K562 (cell line): ENCODE results near the gene BCAR3. TPM values are rescaled to one million over a fixed set of nuclear protein-coding genes. Genes with fewer than 3 reads are reported as not detected.
A peak's percentile ranks its signal among the peaks of the same experiment; 100 is the strongest.

Experiments used
- EP300 ChIP-seq: IDR thresholded peaks from 2 replicates; pipeline ENCODE4 v1.6.1; 2012; ENCODE audit warnings: low read length, improper control_type of control experiment
- EP400 ChIP-seq: fragments of 450-650 bp; IDR thresholded peaks from 2 replicates; pipeline ENCODE4 v1.6.1; 2017; ENCODE audit warnings: antibody characterized with exemption, mild to moderate bottlenecking, moderate library complexity
- FOXJ3 ChIP-seq: sonication (generic); formaldehyde crosslinking; IDR thresholded peaks from 2 replicates; pipeline ENCODE4 v1.4.0; 2020; ENCODE audit warnings: mild to moderate bottlenecking, missing genetic modification reagents
- GATAD2A ChIP-seq: fragments of 450-650 bp; IDR thresholded peaks from 2 replicates; pipeline ENCODE4 v1.6.1; 2017
- MYC ChIP-seq, 2 experiments: fragments of 250-450 bp in 1 of 2; sonication (Bioruptor Pico) in 1 of 2; IDR thresholded peaks; 2 replicates each; pipeline versions ENCODE4 v1.5.1 to v1.6.1; 2012 to 2021; ENCODE audit warnings: low read depth in 2 of 2, borderline replicate concordance in 1 of 2, improper control_type of control experiment in 1 of 2, low read length in 1 of 2, mild to moderate bottlenecking in 1 of 2, moderate library complexity in 1 of 2
- PCBP1 ChIP-seq: fragments of 200-400 bp; formaldehyde crosslinking; IDR thresholded peaks from 2 replicates; pipeline ENCODE4 v1.6.1; 2018; ENCODE audit warnings: mild to moderate bottlenecking, low read depth, low read length; ENCODE audit not compliant: poor library complexity, severe bottlenecking
- POLR2H ChIP-seq: IDR thresholded peaks from 2 replicates; pipeline ENCODE4 v1.6.1; 2016; ENCODE audit warnings: missing genetic modification characterization, low read depth, mild to moderate bottlenecking, control low read depth, missing compliant biosample characterization, moderate library complexity
- YY1 ChIP-seq, 3 experiments: IDR thresholded peaks; 2 replicates each; pipeline ENCODE4 v1.6.1; 2011; ENCODE audit warnings: low read length in 2 of 3, mild to moderate bottlenecking in 2 of 3, moderate library complexity in 2 of 3, borderline replicate concordance in 1 of 3, control low read depth in 1 of 3, low read depth in 1 of 3; ENCODE audit not compliant: insufficient read depth in 3 of 3, insufficient replicate concordance in 2 of 3, control insufficient read depth in 1 of 3, insufficient read length in 1 of 3; ENCODE audit errors: extremely low read depth in 1 of 3
- ZFP1 ChIP-seq: fragments of 450-650 bp; formaldehyde crosslinking; IDR thresholded peaks from 2 replicates; pipeline ENCODE4 v1.4.0; 2020; ENCODE audit warnings: mild to moderate bottlenecking, mixed read lengths
- ZNF766 ChIP-seq: fragments of 200-800 bp; sonication (Bioruptor generic); conservative IDR thresholded peaks from 2 replicates; pipeline ENCODE4 v1.6.1; 2016; ENCODE audit warnings: missing genetic modification characterization, missing compliant biosample characterization
- polyA plus RNA-seq, 8 experiments: library from polyadenylated mRNA; depleted of rRNA in 4 of 8; stranded (reverse) in 5 of 8; unstranded in 3 of 8; fragments of >200 nt; fragmentation: Nextera tagmentation in 2 of 8; fragmentation: Illumina TruSeq in 1 of 8; extraction: Ambion mirVana in 2 of 8; extraction: Trizol in 1 of 8; gene quantifications; 2 replicates each; pipeline versions ENCODE4 v1.2.1 to v1.2.3, GENCODE V29; 2011 to 2014; ENCODE audit warnings: inconsistent platforms in 1 of 8, missing spikeins in 1 of 8
- total RNA-seq, 7 experiments: library from RNA; depleted of rRNA in 6 of 7; stranded (reverse); fragments of >200 nt in 6 of 7; fragmentation: Illumina TruSeq in 2 of 7; extraction: Trizol in 2 of 7; gene quantifications; 2 replicates each; pipeline versions ENCODE4 v1.2.1 to v1.2.3, GENCODE V29; 2011 to 2021; ENCODE audit warnings: low replicate concordance in 1 of 7
- TF ChIP-seq, protein P1 (sequence below): sonication (generic); formaldehyde crosslinking; IDR thresholded peaks from 2 replicates; pipeline ENCODE4 v1.8.0; 2022; ENCODE audit warnings: missing genetic modification reagents, mild to moderate bottlenecking, borderline replicate concordance
- TF ChIP-seq, protein P2 (sequence below): sonication (generic); formaldehyde crosslinking; IDR thresholded peaks from 2 replicates; pipeline ENCODE4 v1.8.0; 2022; ENCODE audit warnings: mild to moderate bottlenecking, missing genetic modification reagents

Gene BCAR3
- total and polyA plus RNA-seq, 9 of the 15 experiments (the other 6 are each of a cell fraction or from before 2014, with no cell fraction given) = 1.8 to 6.3 (median 3.8) TPM

DNA sequence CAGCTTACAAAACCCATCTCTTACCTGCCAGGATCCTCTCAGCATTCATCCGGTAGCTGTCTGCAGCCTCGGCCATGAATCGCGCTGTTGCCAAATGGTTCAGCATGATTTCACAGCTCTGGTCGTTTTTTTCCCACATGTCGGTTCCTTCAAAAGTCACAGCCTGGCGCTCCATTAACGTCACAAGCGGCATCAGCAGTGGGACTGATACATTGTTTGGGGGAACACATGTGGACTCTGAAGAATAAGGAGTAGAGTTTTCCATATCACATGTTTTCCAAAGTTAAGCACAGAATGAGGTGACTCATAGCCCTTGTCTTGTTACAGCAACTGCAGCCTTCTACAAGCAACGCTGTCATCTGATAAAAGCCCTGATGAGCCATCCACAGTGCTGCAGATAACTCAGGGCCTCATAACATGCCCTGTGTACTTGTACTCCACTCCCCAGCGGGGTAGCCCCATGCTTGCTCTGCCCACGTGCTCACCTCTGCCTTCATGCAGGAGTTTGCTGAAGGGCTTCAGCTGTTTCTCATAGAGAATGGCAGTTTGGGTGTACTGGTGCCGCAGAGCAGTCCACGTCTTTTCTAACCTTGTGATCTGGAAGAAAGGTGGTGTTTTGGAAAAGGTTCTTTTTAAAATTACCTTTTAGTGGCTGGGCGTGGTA lies 114.2 kb downstream of the BCAR3 start (continued):
- TF ChIP-seq EP300 (peak; percentile 94), PCBP1 (no peak), ZNF766 (CRISPR knock-in tag) (peak; percentile 58; the same call in 1 of the 2 replicates), FOXJ3 (CRISPR knock-in tag) (no peak), EP400 (peak; percentile 92), GATAD2A (peak; percentile 83; the same call in 1 of the 2 replicates), ZFP1 (CRISPR knock-in tag) (no peak), POLR2H (no peak), MYC (IDR thresholded peaks at IDR 0.05; ENCODE audit: low read depth, low read length) (peak; percentile 97), MYC (CRISPR knock-in tag; IDR thresholded peaks at IDR 0.05; ENCODE audit: borderline replicate concordance, low read depth) (peak; percentile 66; the same call in 1 of the 2 replicates), YY1 (IDR thresholded peaks at IDR 0.05; ENCODE audit: borderline replicate concordance in 1 of 3, control insufficient read depth in 1 of 3, extremely low read depth in 1 of 3, insufficient read depth in 3 of 3, insufficient read length in 1 of 3, insufficient replicate concordance in 2 of 3, low read depth in 1 of 3, low read length in 2 of 3) (peak in 1 of 3 experiments; percentile 51)
- TF ChIP-seq, protein P1, sequence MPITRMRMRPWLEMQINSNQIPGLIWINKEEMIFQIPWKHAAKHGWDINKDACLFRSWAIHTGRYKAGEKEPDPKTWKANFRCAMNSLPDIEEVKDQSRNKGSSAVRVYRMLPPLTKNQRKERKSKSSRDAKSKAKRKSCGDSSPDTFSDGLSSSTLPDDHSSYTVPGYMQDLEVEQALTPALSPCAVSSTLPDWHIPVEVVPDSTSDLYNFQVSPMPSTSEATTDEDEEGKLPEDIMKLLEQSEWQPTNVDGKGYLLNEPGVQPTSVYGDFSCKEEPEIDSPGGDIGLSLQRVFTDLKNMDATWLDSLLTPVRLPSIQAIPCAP (CRISPR knock-in tag) = no peak
- TF ChIP-seq, protein P2, sequence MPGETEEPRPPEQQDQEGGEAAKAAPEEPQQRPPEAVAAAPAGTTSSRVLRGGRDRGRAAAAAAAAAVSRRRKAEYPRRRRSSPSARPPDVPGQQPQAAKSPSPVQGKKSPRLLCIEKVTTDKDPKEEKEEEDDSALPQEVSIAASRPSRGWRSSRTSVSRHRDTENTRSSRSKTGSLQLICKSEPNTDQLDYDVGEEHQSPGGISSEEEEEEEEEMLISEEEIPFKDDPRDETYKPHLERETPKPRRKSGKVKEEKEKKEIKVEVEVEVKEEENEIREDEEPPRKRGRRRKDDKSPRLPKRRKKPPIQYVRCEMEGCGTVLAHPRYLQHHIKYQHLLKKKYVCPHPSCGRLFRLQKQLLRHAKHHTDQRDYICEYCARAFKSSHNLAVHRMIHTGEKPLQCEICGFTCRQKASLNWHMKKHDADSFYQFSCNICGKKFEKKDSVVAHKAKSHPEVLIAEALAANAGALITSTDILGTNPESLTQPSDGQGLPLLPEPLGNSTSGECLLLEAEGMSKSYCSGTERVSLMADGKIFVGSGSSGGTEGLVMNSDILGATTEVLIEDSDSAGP = no peak
